ENCODE results near the gene SHISAL2A. TPM values are rescaled to one million over a fixed set of nuclear protein-coding genes. Genes with fewer than 3 reads are reported as not detected.

Gene SHISAL2A
- total and polyA plus RNA-seq, 2 of the 8 experiments (the other 6 are each of a cell fraction or from before 2014, with no cell fraction given), result 0.74 to 2.1 TPM

GRCh38 chr1:52660807-52661206, 27.8 kb downstream of the SHISAL2A start (continued):
- TF ChIP-seq USF2 (IDR thresholded peaks at IDR 0.05; ENCODE audit: low read length) (no peak), SP2 (IDR thresholded peaks at IDR 0.05; ENCODE audit: low read length) (no peak), ATF3 (IDR thresholded peaks at IDR 0.05; ENCODE audit: insufficient read depth, low read depth, low read length) (no peak), TBP (IDR thresholded peaks at IDR 0.05; ENCODE audit: low read depth, low read length) (no peak), CBX8 (IDR thresholded peaks at IDR 0.05; ENCODE audit: borderline replicate concordance, low read depth, low read length) (no peak)

Data from H1 (cell line).